T-helper 1 cell treated with Interleukin-12 subunit alpha and Interleukin-12 subunit beta and Interleukin-4 antibody, amounts not matched to agents 30 μg/mL and 1 μg/mL, for 36 hours (primary cell): ENCODE measurements around the gene HOXB9.

Source experiments
- H3K27ac Mint-ChIP-seq: one replicate; pipeline ENCODE4 v1.8.0; 2021; ENCODE audit warnings: mild to moderate bottlenecking, mixed read lengths
- H3K27me3 Mint-ChIP-seq: one replicate; pipeline ENCODE4 v1.8.0; 2021; ENCODE audit warnings: low read depth, mixed read lengths
- H3K36me3 Mint-ChIP-seq: one replicate; pipeline ENCODE4 v1.8.0; 2021; ENCODE audit warnings: low read depth, mixed read lengths
- H3K4me1 Mint-ChIP-seq: one replicate; pipeline ENCODE4 v1.8.0; 2021; ENCODE audit warnings: low read depth, mixed read lengths
- H3K4me3 Mint-ChIP-seq: one replicate; pipeline ENCODE4 v1.8.0; 2021; ENCODE audit warnings: mild to moderate bottlenecking, moderate library complexity, mixed read lengths
- H3K9me3 Mint-ChIP-seq: one replicate; pipeline ENCODE4 v1.8.0; 2021; ENCODE audit warnings: mixed read lengths

HOXB9 gene

DNA sequence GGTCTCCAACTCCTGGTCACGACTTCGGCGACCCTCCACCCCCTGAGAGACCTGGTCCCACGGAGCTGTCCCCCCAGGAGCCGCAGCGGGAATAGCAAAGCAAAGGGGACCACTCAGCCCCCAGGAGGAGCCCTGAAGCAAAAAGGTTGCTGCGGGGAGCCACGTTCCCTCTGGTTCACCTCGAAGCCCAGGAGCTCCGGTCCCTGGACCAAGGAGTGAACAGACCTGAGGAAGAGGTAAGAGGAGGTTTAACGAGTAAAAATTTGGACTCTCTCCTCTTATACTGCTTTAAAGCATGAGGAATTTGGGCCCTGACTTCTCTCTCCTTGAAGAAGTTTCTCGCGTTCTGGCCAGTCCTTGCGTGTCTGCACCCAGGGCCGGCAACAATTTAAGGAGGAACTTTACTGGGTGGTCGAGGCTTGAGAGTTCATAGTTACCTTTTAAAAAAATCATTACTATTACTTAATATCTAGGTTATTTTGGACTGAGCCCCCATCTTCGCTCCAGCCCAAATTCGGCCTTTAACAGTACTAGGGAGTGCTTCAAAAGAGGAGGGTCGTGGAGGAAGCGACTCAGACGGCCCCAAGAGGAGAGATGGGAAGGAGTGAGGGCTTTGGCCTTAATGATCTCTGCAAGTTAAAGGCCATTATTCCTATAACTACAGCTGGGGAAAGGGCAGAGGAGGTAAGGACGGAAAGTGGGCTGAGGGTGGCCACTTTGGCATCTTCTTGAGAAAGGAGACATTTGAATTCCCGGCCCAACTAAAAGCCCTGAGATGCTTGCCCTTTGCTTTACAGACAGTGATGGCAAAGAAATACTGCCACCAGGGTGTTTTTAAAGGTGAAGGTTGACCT, 16.9 kb upstream of the HOXB9 start:
- Mint-ChIP-seq H3K27me3 (peaks cover 95% of the 10 kb centered on the region), H3K27ac (no peak overlapping the region), H3K36me3 (peaks cover 2% of the 10 kb centered on the region), H3K4me3 (no peak overlapping the region), H3K4me1 (peaks cover 13% of the 10 kb centered on the region), H3K9me3 (no peaks in the 10 kb centered on the region)

DNA sequence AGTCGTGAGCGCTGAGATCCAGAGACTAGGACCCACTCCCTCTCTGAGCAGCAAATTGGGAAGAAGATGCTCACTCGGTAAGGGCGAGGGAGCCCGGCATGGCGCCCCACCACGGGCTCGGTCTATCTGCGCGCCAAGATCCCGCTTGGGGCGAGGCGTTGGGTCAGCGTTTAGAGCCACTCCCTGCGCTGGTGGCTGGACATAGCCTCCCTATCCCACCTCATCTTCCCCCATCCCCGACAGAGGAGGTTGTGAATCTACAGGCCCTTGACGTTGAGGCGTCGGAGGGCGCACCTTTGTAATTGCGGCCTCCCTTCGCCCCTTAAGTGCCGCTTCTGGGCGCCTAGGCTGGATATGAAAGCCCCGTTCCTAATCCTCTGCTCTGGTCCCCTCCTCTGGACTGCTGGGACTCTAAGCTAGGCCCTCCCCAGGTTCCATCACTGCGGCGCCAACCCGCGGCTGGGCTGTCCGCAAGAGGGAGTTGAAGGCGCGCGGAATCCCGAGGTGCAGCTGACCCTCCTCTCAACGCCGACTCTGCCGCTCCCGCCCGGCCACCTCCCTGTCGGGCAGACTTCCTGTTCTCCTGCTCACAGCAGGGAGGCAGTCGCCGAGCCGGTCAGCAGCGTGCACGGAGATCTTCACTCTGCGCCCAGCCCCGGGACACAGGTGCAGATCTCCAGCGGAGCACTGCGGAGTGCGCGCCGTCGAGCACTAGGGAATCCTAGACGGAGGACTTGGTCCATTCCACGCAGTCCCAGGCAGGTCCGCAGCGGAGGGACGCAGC, 16.1 kb upstream of the HOXB9 start:
- H3K4me3 Mint-ChIP-seq: no peak overlapping the region
- peaks cover 2% of the 10 kb centered on the region for H3K36me3 Mint-ChIP-seq
- no peaks in the 10 kb centered on the region for H3K9me3 Mint-ChIP-seq
- H3K27me3 Mint-ChIP-seq: peaks cover 95% of the 10 kb centered on the region
- H3K4me1 Mint-ChIP-seq: peaks cover 7% of the 10 kb centered on the region
- H3K27ac Mint-ChIP-seq: no peak overlapping the region

DNA sequence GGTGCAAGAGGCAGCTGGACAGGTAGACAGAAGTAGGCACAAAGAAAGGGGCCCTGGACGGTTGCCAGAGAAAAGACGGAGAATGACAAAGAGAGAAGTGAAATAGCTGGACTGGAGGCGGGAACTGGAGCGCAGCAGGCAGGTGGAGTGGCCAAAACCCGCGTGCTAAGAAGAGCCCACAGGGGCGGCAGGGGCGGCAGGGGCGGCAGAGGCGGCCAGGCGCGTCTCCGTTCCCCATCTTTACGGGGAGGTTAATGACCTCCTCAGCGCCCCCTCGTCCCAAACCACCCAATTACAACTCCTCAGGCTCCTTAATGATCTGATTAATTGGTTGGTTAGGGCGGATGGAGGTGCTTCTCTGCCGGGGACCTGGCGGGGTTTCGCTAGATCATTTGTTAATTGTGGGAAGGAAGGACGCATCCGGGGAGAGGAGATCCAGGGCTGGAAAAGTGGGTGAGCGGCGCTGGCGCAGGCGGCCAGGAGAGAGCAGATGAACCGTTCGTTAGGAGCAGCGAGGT, 15.4 kb upstream of the HOXB9 start:
- Mint-ChIP-seq H3K4me3 (no peak overlapping the region), H3K9me3 (no peaks in the 10 kb centered on the region), H3K36me3 (no peaks in the 10 kb centered on the region), H3K27ac (peak overlapping the region; percentile 53), H3K27me3 (peaks cover 96% of the 10 kb centered on the region), H3K4me1 (peaks cover 5% of the 10 kb centered on the region)

- Mint-ChIP-seq H3K27ac (no peak overlapping the region), H3K4me3 (no peak overlapping the region)
Measured at GRCh38 chr17:48640858-48641180, 14.7 kb upstream of the HOXB9 start.

GRCh38 chr17:48639982-48640857, 14.1 kb upstream of the HOXB9 start:
- Mint-ChIP-seq H3K27ac (no peak overlapping the region), H3K27me3 (peaks cover 99% of the 10 kb centered on the region), H3K36me3 (no peaks in the 10 kb centered on the region), H3K4me3 (no peak overlapping the region), H3K9me3 (no peaks in the 10 kb centered on the region), H3K4me1 (peaks cover 7% of the 10 kb centered on the region)

More at GRCh38 chr17:48640858-48641180, 14.7 kb upstream of the HOXB9 start:
- H3K4me1 Mint-ChIP-seq: peaks cover 7% of the 10 kb centered on the region
- H3K9me3 Mint-ChIP-seq: no peaks in the 10 kb centered on the region
- H3K36me3 Mint-ChIP-seq: no peaks in the 10 kb centered on the region
- peaks cover 99% of the 10 kb centered on the region for H3K27me3 Mint-ChIP-seq

GRCh38 chr17:48639136-48639535, 13.0 kb upstream of the HOXB9 start:
- H3K9me3 Mint-ChIP-seq: no peaks in the 10 kb centered on the region
- peaks cover 99% of the 10 kb centered on the region for H3K27me3 Mint-ChIP-seq
- no peak overlapping the region for H3K4me3 Mint-ChIP-seq
- peaks cover 7% of the 10 kb centered on the region for H3K4me1 Mint-ChIP-seq
- H3K36me3 Mint-ChIP-seq: no peaks in the 10 kb centered on the region
- H3K27ac Mint-ChIP-seq: no peak overlapping the region

- peaks cover 11% of the 10 kb centered on the region for H3K4me1 Mint-ChIP-seq
- no peak overlapping the region for H3K27ac Mint-ChIP-seq
- no peaks in the 10 kb centered on the region for H3K9me3 Mint-ChIP-seq
- peaks cover 3% of the 10 kb centered on the region for H3K36me3 Mint-ChIP-seq
- H3K4me3 Mint-ChIP-seq: no peak overlapping the region
- peaks cover 98% of the 10 kb centered on the region for H3K27me3 Mint-ChIP-seq
Measured at GRCh38 chr17:48637323-48638260, 11.4 kb upstream of the HOXB9 start.

GRCh38 chr17:48636177-48637018, 10.2 kb upstream of the HOXB9 start:
- Mint-ChIP-seq H3K9me3 (no peaks in the 10 kb centered on the region), H3K36me3 (peaks cover 3% of the 10 kb centered on the region), H3K27ac (no peak overlapping the region), H3K27me3 (peaks cover 98% of the 10 kb centered on the region), H3K4me1 (peaks cover 10% of the 10 kb centered on the region), H3K4me3 (no peak overlapping the region)

- H3K36me3 Mint-ChIP-seq: peaks cover 3% of the 10 kb centered on the region
- peaks cover 99% of the 10 kb centered on the region for H3K27me3 Mint-ChIP-seq
- H3K4me1 Mint-ChIP-seq: peaks cover 9% of the 10 kb centered on the region
- H3K27ac Mint-ChIP-seq: no peak overlapping the region
- H3K4me3 Mint-ChIP-seq: peak overlapping the region; percentile 22
- H3K9me3 Mint-ChIP-seq: no peaks in the 10 kb centered on the region
Measured at GRCh38 chr17:48634493-48635208, 8.5 kb upstream of the HOXB9 start.

- peaks cover 3% of the 10 kb centered on the region for H3K36me3 Mint-ChIP-seq
- peak overlapping the region; percentile 24 for H3K4me3 Mint-ChIP-seq
- H3K27ac Mint-ChIP-seq: no peak overlapping the region
- peaks cover 99% of the 10 kb centered on the region for H3K27me3 Mint-ChIP-seq
- peaks cover 9% of the 10 kb centered on the region for H3K4me1 Mint-ChIP-seq
- no peaks in the 10 kb centered on the region for H3K9me3 Mint-ChIP-seq
Measured at GRCh38 chr17:48633266-48633677, 7.1 kb upstream of the HOXB9 start.

- Mint-ChIP-seq H3K9me3 (no peaks in the 10 kb centered on the region), H3K27ac (peak overlapping the region; percentile 53), H3K27me3 (peaks cover 99% of the 10 kb centered on the region), H3K4me3 (peak overlapping the region; percentile 8), H3K36me3 (peaks cover 3% of the 10 kb centered on the region), H3K4me1 (peaks cover 9% of the 10 kb centered on the region)
Measured at GRCh38 chr17:48632579-48633265, 6.6 kb upstream of the HOXB9 start.
